Right atrium auricular region (tissue), 2 donors: ENCODE measurements around the gene STIM1. TPM values are rescaled to one million over a fixed set of nuclear protein-coding genes. Genes with fewer than 3 reads are reported as not detected.

Source experiments
- DNase-seq: peaks from one replicate; pipeline ENCODE4 v3.0.0-alpha.2; 2019; ENCODE audit warnings: low spot score
- H3K27ac ChIP-seq, 2 donors: fragments of 200-600 bp; sonication (generic); 1 replicate in 1 of 2; 2 replicates in 1 of 2; pipeline ENCODE4 v1.5.1; 2016 to 2019
- H3K27me3 ChIP-seq, 2 donors: fragments of 200-600 bp; sonication (generic); one replicate each; pipeline versions ENCODE4 v1.5.1 to v1.6.0; 2017 to 2019
- H3K36me3 ChIP-seq: fragments of 200-600 bp; sonication (generic); one replicate; pipeline ENCODE4 v1.5.1; 2016
- H3K4me1 ChIP-seq, 2 donors: fragments of 200-600 bp; sonication (generic); one replicate each; pipeline versions ENCODE4 v1.5.1 to v1.6.0; 2017 to 2019
- H3K4me3 ChIP-seq, 2 donors: fragments of 200-600 bp; sonication (generic); 1 replicate in 1 of 2; 2 replicates in 1 of 2; pipeline ENCODE4 v1.5.1; 2017 to 2019; ENCODE audit warnings: mild to moderate bottlenecking in 1 of 2, moderate library complexity in 1 of 2
- H3K9me3 ChIP-seq, 2 donors: fragments of 200-600 bp; sonication (generic); one replicate each; pipeline ENCODE4 v1.5.1; 2019
- total RNA-seq, 2 donors: library from RNA; depleted of rRNA; stranded (reverse); fragments of >200 nt; gene quantifications; one replicate each; pipeline ENCODE4 v1.1.0, GENCODE V29; 2016
- TF ChIP-seq, protein P1 (sequence below), 2 donors: fragments of 200-600 bp; sonication (generic); IDR thresholded peaks; one replicate each; pipeline ENCODE4 v1.5.1; 2019; ENCODE audit warnings: antibody characterized with exemption in 2 of 2

STIM1 gene
- total RNA-seq, 2 donors from 2014 or later: 15.4 to 16.6 TPM

DNA sequence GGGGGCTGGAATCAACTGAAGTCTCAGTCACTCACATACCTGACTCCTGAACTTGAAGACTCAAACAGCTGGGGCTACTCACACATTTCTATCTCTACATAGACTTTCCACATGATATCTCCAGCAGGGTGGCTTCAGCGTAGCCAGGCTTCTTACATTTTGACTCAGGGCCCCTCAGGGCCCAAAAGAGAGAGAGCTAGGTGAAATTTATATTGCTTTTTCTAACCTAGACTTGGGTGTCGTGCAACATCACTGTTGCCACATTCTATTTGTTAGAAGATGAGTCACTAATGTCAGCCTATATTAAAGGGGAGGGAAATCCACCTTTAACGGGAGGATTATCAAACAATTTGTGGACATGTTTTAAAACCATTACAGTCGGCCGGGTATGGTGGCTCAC lies 167.2 kb downstream of the STIM1 start:
- Histone ChIP-seq H3K27me3 (no peaks in the 10 kb centered on the region), H3K4me3 (no peak overlapping the region), H3K4me1 (peaks cover 0 to 21% of the 10 kb centered on the region in 2 donors), H3K36me3 (no peaks in the 10 kb centered on the region), H3K27ac (no peak overlapping the region), H3K9me3 (no peaks in the 10 kb centered on the region)
- DNase-seq: no peak
- TF ChIP-seq, protein P1, sequence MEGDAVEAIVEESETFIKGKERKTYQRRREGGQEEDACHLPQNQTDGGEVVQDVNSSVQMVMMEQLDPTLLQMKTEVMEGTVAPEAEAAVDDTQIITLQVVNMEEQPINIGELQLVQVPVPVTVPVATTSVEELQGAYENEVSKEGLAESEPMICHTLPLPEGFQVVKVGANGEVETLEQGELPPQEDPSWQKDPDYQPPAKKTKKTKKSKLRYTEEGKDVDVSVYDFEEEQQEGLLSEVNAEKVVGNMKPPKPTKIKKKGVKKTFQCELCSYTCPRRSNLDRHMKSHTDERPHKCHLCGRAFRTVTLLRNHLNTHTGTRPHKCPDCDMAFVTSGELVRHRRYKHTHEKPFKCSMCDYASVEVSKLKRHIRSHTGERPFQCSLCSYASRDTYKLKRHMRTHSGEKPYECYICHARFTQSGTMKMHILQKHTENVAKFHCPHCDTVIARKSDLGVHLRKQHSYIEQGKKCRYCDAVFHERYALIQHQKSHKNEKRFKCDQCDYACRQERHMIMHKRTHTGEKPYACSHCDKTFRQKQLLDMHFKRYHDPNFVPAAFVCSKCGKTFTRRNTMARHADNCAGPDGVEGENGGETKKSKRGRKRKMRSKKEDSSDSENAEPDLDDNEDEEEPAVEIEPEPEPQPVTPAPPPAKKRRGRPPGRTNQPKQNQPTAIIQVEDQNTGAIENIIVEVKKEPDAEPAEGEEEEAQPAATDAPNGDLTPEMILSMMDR (IDR thresholded peaks at IDR 0.05): no peak

DNA sequence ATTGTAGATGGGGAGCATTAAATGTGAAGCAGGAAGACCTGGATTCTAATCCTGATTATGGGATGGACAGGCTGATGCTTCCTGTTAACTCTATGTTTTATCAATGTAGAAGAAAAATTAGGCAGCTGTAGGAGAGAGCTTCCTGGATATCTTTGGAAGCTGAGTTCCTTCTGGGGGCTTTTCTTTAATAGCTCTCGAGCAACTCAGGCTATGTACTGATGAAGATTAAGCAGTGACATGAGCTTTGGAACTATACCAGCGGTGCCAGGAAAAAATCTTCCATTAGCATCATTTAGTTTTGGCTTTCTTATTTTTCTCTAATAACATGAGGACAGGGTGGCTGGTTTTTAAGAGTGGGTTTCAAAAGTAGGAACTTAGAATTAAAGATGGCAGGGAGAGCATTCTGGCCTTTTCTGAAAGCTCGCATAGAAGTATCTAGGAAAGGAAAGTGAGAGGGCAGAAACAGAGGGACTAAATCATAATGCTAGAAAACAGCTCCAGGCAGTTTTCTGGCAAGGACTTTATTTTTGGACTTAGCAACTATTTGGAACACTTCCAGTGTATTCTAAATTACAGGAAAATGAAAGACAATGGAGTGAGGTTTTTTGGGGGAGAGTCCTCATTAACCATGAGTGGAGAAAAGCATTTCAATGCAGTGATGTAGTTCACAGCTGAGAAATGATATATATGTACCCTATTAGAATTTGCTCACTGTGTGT lies 169.9 kb downstream of the STIM1 start:
- H3K9me3 ChIP-seq: no peaks in the 10 kb centered on the region
- DNase-seq: no peak
- no peaks in the 10 kb centered on the region for H3K27me3 ChIP-seq
- H3K4me3 ChIP-seq: no peak overlapping the region
- H3K27ac ChIP-seq: peak overlapping the region; percentile 2 to 62
- H3K36me3 ChIP-seq: no peaks in the 10 kb centered on the region
- H3K4me1 ChIP-seq: peaks cover 0 to 21% of the 10 kb centered on the region in 2 donors
- TF ChIP-seq, protein P1 (IDR thresholded peaks at IDR 0.05): no peak

DNA sequence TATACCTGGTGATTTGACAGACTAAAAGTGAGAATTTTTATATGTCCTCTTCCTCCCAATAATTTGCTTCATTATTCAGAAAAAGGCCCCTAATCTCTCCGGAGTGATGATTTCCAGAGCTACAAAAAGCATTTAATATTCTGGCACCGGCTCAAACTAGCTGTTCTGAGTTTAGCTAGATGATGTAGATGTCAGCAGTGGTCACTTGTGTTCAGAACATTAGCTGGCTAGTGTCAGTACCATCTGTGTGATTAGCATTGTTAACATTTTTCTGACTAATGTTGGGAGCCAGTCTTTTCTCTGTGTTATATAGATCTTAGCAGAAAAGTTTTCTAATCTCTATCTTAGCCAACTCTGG lies 170.5 kb downstream of the STIM1 start:
- H3K27me3 ChIP-seq: no peaks in the 10 kb centered on the region
- H3K4me3 ChIP-seq: no peak overlapping the region
- peak overlapping the region; percentile 2 to 62 for H3K27ac ChIP-seq
- peaks cover 0 to 21% of the 10 kb centered on the region in 2 donors for H3K4me1 ChIP-seq
- H3K36me3 ChIP-seq: no peaks in the 10 kb centered on the region
- DNase-seq: no peak
- no peaks in the 10 kb centered on the region for H3K9me3 ChIP-seq
- TF ChIP-seq, protein P1 (IDR thresholded peaks at IDR 0.05): no peak

DNA sequence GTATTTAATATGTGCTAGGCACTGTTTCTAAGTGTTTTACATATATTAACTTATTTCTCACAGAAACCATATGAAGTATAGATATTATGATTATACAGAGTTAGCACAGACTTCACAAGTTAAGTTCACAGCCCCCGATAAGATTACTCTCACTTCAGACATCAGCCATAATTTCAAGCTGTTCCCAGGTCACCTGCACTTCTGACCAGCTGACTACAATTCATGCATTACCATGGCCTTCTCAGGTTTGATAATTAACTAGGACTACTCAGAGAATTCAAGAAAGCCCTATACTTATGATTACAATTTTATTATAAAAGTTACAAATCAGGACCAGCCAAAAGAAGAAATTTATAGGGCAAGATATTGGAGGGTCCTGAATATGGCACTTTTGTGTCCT lies 170.9 kb downstream of the STIM1 start:
- no peak overlapping the region for H3K4me3 ChIP-seq
- peak overlapping the region in 1 of 2 donors; percentile 62 for H3K27ac ChIP-seq
- H3K27me3 ChIP-seq: no peaks in the 10 kb centered on the region
- TF ChIP-seq, protein P1 (IDR thresholded peaks at IDR 0.05): no peak
- peaks cover 0 to 21% of the 10 kb centered on the region in 2 donors for H3K4me1 ChIP-seq
- no peaks in the 10 kb centered on the region for H3K36me3 ChIP-seq
- no peaks in the 10 kb centered on the region for H3K9me3 ChIP-seq
- DNase-seq: no peak

DNA sequence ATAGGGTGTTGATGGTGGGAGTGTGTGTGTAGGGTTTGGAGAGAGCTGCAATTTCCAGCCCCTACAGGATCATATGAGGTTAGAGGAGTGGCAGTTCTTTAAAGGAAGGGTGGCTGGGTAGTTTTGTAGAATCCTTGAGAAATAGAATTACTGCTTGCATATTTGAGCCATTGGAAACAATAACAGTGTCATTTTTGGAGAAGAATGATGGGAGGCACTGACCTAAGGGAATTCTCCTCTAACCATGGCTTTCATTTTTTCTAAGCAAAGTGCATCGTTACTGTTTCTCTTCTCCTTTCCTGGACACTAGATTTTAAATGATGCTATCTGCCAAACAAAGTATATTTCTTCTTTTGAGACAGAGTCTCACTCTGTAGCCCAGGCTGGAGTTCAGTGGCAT lies 172.3 kb downstream of the STIM1 start:
- no peak overlapping the region for H3K27ac ChIP-seq
- H3K36me3 ChIP-seq: no peaks in the 10 kb centered on the region
- TF ChIP-seq, protein P1 (IDR thresholded peaks at IDR 0.05): no peak
- no peaks in the 10 kb centered on the region for H3K27me3 ChIP-seq
- peaks cover 0 to 21% of the 10 kb centered on the region in 2 donors for H3K4me1 ChIP-seq
- H3K9me3 ChIP-seq: no peaks in the 10 kb centered on the region
- H3K4me3 ChIP-seq: no peak overlapping the region
- DNase-seq: no peak

DNA sequence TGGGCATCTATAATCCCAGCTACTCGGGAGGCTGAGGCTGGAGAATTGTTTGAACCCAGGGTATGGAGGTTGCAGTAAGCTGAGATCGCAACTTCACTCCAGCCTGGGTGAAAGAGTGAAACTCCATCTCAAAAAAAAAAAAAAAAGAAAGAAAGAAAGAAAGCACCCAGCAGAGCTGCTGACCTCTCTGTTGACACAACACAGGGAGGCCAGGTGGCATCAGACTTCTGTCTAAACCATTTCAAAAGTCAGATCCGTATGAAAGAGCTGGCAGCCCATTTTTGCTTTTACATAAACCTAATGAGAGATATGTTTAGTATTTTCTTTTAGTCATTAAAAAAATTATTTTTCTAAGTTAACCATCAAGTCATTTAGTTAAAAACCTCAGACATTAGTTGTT lies 174.7 kb downstream of the STIM1 start:
- peaks cover 0 to 15% of the 10 kb centered on the region in 2 donors for H3K4me1 ChIP-seq
- DNase-seq: no peak
- TF ChIP-seq, protein P1 (IDR thresholded peaks at IDR 0.05): no peak
- no peaks in the 10 kb centered on the region for H3K27me3 ChIP-seq
- H3K27ac ChIP-seq: no peak overlapping the region
- peaks cover 0 to 5% of the 10 kb centered on the region in 2 donors for H3K9me3 ChIP-seq
- H3K36me3 ChIP-seq: no peaks in the 10 kb centered on the region
- no peak overlapping the region for H3K4me3 ChIP-seq
